ENCODE data around the gene SLC1A7. TPM values are rescaled to one million over a fixed set of nuclear protein-coding genes. Genes with fewer than 3 reads are reported as not detected.

Gene SLC1A7
- polyA plus RNA-seq, 2 of the 4 experiments (the other 2 are of a cell fraction) = 0.04 to 0.12 TPM

GRCh38 chr1:53076165-53076564, 66.3 kb downstream of the SLC1A7 start:
- H3K4me2 ChIP-seq = no peak overlapping the region
- ATAC-seq = no peak
- H3K4me1 ChIP-seq = no peaks in the 10 kb centered on the region
- no peak overlapping the region for H3K27ac ChIP-seq
- no peak overlapping the region for H3K4me3 ChIP-seq
- CTCF ChIA-PET = no interaction called here
- TF ChIP-seq HES2 (IDR thresholded peaks at IDR 0.05) (no peak), RCOR1 (IDR thresholded peaks at IDR 0.05; ENCODE audit: low read depth, low read length) (no peak), JUN (IDR thresholded peaks at IDR 0.05) (no peak), CHD4 (IDR thresholded peaks at IDR 0.05; ENCODE audit: borderline replicate concordance) (no peak), SREBF2 (IDR thresholded peaks at IDR 0.05) (no peak), PHF8 (IDR thresholded peaks at IDR 0.05; ENCODE audit: borderline replicate concordance, low read depth) (no peak), NPAS2 (CRISPR knock-in tag; IDR thresholded peaks at IDR 0.05; ENCODE audit: borderline replicate concordance) (no peak), MAX (IDR thresholded peaks at IDR 0.05) (no peak), NFE2L2 (conservative IDR thresholded peaks at IDR 0.05; ENCODE audit: low read length) (no peak), ZFP36 (IDR thresholded peaks at IDR 0.05; ENCODE audit: borderline replicate concordance, partially characterized antibody) (no peak), FOSL2 (IDR thresholded peaks at IDR 0.05) (no peak), FOSL2 (CRISPR knock-in tag; IDR thresholded peaks at IDR 0.05) (no peak), KDM5A (IDR thresholded peaks at IDR 0.05) (no peak), RNF2 (IDR thresholded peaks at IDR 0.05; ENCODE audit: borderline replicate concordance, low read depth) (no peak), NR3C1 (IDR thresholded peaks at IDR 0.05) (no peak)
- TF ChIP-seq, protein P1, sequence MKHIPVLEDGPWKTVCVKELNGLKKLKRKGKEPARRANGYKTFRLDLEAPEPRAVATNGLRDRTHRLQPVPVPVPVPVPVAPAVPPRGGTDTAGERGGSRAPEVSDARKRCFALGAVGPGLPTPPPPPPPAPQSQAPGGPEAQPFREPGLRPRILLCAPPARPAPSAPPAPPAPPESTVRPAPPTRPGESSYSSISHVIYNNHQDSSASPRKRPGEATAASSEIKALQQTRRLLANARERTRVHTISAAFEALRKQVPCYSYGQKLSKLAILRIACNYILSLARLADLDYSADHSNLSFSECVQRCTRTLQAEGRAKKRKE (CRISPR knock-in tag; IDR thresholded peaks at IDR 0.05; ENCODE audit: low read depth) = no peak
- 79% methylated on average over 3 of the region's 9 CpGs for WGBS (ENCODE audit: missing lambda C conversion rate)
- H3K9me3 ChIP-seq = no peaks in the 10 kb centered on the region
- DNase-seq (ENCODE audit: low read depth in 1 of 2, low spot score in 1 of 2) = no peak
- FAIRE-seq = no peak
- POLR2A ChIA-PET = interaction anchor here (0.5 kb wide), 1 partner anchor 189 kb away, joined by 3 read pairs; no protein-coding TSS in a partner anchor

DNA sequence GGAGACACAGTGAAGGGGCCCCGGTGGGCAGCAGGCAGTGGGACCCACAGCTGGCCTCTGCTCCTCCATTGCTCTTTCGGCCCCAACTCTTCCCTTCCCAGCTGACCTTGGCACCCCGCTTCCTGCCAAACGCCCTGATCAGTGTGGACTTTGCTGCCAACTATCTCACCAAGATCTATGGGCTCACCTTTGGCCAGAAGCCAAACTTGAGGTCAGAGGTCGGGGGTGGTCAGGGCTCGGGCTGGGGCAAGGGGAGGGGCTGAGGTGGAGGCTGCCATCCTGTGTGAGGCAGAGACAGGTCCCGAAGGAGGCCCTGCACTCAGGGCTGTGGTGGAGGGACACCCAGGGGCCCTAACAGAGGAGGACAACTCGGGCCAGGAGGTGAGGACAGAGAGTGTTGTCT, 66.7 kb downstream of the SLC1A7 start:
- ATAC-seq (no peak), DNase-seq (ENCODE audit: low read depth in 1 of 2, low spot score in 1 of 2) (no peak), FAIRE-seq (no peak)
- H3K4me2 ChIP-seq = no peak overlapping the region
- 71% methylated on average over 7 of the region's 8 CpGs for WGBS (ENCODE audit: missing lambda C conversion rate)
- POLR2A ChIA-PET = no interaction called here
- no peak for TF ChIP-seq MYC (IDR thresholded peaks at IDR 0.05; ENCODE audit: borderline replicate concordance, low read length)
- TF ChIP-seq EHMT2 (IDR thresholded peaks at IDR 0.05; ENCODE audit: low read depth) = no peak
- no peak for TF ChIP-seq MAZ (IDR thresholded peaks at IDR 0.05; ENCODE audit: borderline replicate concordance, low read depth, low read length)
- TF ChIP-seq NR3C1 (IDR thresholded peaks at IDR 0.05) = no peak
- no peak for TF ChIP-seq RFX5 (IDR thresholded peaks at IDR 0.05)
- TF ChIP-seq, protein P1 (CRISPR knock-in tag; IDR thresholded peaks at IDR 0.05; ENCODE audit: low read depth) = no peak
- no peak for TF ChIP-seq CHD2 (IDR thresholded peaks at IDR 0.05; ENCODE audit: low read length, partially characterized antibody)
- no peak for TF ChIP-seq FOXS1 (CRISPR knock-in tag; IDR thresholded peaks at IDR 0.05)
- TF ChIP-seq HDAC2 (IDR thresholded peaks at IDR 0.05) = no peak
- no peak for TF ChIP-seq ESRRA (IDR thresholded peaks at IDR 0.05; ENCODE audit: borderline replicate concordance, low read length)
- TF ChIP-seq, protein P2, sequence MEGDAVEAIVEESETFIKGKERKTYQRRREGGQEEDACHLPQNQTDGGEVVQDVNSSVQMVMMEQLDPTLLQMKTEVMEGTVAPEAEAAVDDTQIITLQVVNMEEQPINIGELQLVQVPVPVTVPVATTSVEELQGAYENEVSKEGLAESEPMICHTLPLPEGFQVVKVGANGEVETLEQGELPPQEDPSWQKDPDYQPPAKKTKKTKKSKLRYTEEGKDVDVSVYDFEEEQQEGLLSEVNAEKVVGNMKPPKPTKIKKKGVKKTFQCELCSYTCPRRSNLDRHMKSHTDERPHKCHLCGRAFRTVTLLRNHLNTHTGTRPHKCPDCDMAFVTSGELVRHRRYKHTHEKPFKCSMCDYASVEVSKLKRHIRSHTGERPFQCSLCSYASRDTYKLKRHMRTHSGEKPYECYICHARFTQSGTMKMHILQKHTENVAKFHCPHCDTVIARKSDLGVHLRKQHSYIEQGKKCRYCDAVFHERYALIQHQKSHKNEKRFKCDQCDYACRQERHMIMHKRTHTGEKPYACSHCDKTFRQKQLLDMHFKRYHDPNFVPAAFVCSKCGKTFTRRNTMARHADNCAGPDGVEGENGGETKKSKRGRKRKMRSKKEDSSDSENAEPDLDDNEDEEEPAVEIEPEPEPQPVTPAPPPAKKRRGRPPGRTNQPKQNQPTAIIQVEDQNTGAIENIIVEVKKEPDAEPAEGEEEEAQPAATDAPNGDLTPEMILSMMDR (IDR thresholded peaks at IDR 0.05) = no peak
- no peak overlapping the region for H3K27ac ChIP-seq
- CTCF ChIA-PET = interaction anchor here (1.2 kb wide), 1 partner anchor 105 kb away, joined by 3 read pairs; no protein-coding TSS in a partner anchor
- H3K4me1 ChIP-seq = no peaks in the 10 kb centered on the region
- no peaks in the 10 kb centered on the region for H3K9me3 ChIP-seq
- H3K4me3 ChIP-seq = no peak overlapping the region

Data from A549 (cell line).